Chondrocyte (in vitro differentiated cells): Measurements from ENCODE around the gene SCN7A. TPM values are rescaled to one million over a fixed set of nuclear protein-coding genes. Genes with fewer than 3 reads are reported as not detected.

ENCODE experiments used
- DNase-seq: peaks from one replicate; pipeline ENCODE4 v3.0.0; 2021; ENCODE audit warnings: mixed read lengths, low spot score
- H3K27ac Mint-ChIP-seq: one replicate; pipeline ENCODE4 v1.8.0; 2021; ENCODE audit warnings: mild to moderate bottlenecking, moderate library complexity, mixed read lengths; ENCODE audit not compliant: unreplicated experiment
- H3K27me3 Mint-ChIP-seq: 2 replicates; pipeline ENCODE4 v1.8.0; 2021; ENCODE audit warnings: low read depth, mixed read lengths
- H3K36me3 Mint-ChIP-seq: 2 replicates; pipeline ENCODE4 v1.8.0; 2021; ENCODE audit warnings: low read depth, mixed read lengths
- H3K4me1 Mint-ChIP-seq: 2 replicates; pipeline ENCODE4 v1.8.0; 2021; ENCODE audit warnings: low read depth, mild to moderate bottlenecking, mixed read lengths
- H3K4me3 Mint-ChIP-seq: one replicate; pipeline ENCODE4 v1.8.0; 2021; ENCODE audit warnings: mild to moderate bottlenecking, moderate library complexity, mixed read lengths; ENCODE audit not compliant: unreplicated experiment
- H3K9me3 Mint-ChIP-seq: 2 replicates; pipeline ENCODE4 v1.8.0; 2021; ENCODE audit warnings: low read depth, mixed read lengths
- CTCF ChIP-seq: fragments of 200-600 bp; sonication (generic); IDR thresholded peaks from 2 replicates; pipeline ENCODE4 v1.5.0; 2021; ENCODE audit warnings: antibody characterized with exemption, mild to moderate bottlenecking, moderate library complexity
- total RNA-seq: library from RNA; stranded (reverse); gene quantifications from 3 replicates; pipeline ENCODE4 v1.2.1, GENCODE V29; 2021

SCN7A gene
- total RNA-seq, 1 donor from 2014 or later, result 0.05 TPM

GRCh38 chr2:166376488-166376828 is 117.6 kb downstream of the SCN7A start:
- no peak for DNase-seq
- H3K4me3 Mint-ChIP-seq, result peak overlapping the region; percentile 97
- peak overlapping the region; percentile 82 for H3K27ac Mint-ChIP-seq

GRCh38 chr2:166375736-166376487 is 118.1 kb downstream of the SCN7A start, which contains the start of gene SCN9A:
SCN9A (minus strand) TSS chr2:166375944; CDS start chr2:166311756, 64,188 bp downstream.
- Mint-ChIP-seq H3K36me3 (no peaks in the 10 kb centered on the region), H3K4me3 (peak within 1 kb of the TSS; percentile 97), H3K9me3 (no peaks in the 10 kb centered on the region), H3K4me1 (peaks cover 42% of the 10 kb centered on the region), H3K27me3 (no peaks in the 10 kb centered on the region), H3K27ac (peak within 1 kb of the TSS; percentile 82)
- peak; percentile 91 for DNase-seq
- peak; percentile 44 for TF ChIP-seq CTCF

More at GRCh38 chr2:166376488-166376828, 117.6 kb downstream of the SCN7A start:
- Mint-ChIP-seq H3K27me3 (no peaks in the 10 kb centered on the region), H3K9me3 (no peaks in the 10 kb centered on the region), H3K36me3 (no peaks in the 10 kb centered on the region), H3K4me1 (peaks cover 37% of the 10 kb centered on the region)
- TF ChIP-seq CTCF, result no peak

- no peaks in the 10 kb centered on the region for H3K36me3 Mint-ChIP-seq
- peak overlapping the region; percentile 97 for H3K4me3 Mint-ChIP-seq
- peaks cover 46% of the 10 kb centered on the region for H3K4me1 Mint-ChIP-seq
- H3K9me3 Mint-ChIP-seq, result no peaks in the 10 kb centered on the region
- H3K27ac Mint-ChIP-seq, result peak overlapping the region; percentile 77
- TF ChIP-seq CTCF, result no peak
- H3K27me3 Mint-ChIP-seq, result no peaks in the 10 kb centered on the region
- DNase-seq, result no peak
Observed at GRCh38 chr2:166375195-166375735, 118.8 kb downstream of the SCN7A start.

GRCh38 chr2:166373951-166374350 is 120.1 kb downstream of the SCN7A start:
- Mint-ChIP-seq H3K4me3 (peak overlapping the region; percentile 53), H3K36me3 (no peaks in the 10 kb centered on the region)

More at GRCh38 chr2:166373951-166374350, 120.1 kb downstream of the SCN7A start:
- Mint-ChIP-seq H3K27ac (no peak overlapping the region), H3K4me1 (peaks cover 46% of the 10 kb centered on the region), H3K9me3 (no peaks in the 10 kb centered on the region), H3K27me3 (no peaks in the 10 kb centered on the region)
- no peak for TF ChIP-seq CTCF
- no peak for DNase-seq
